Measurements from ENCODE around the gene JOSD1.

DNA sequence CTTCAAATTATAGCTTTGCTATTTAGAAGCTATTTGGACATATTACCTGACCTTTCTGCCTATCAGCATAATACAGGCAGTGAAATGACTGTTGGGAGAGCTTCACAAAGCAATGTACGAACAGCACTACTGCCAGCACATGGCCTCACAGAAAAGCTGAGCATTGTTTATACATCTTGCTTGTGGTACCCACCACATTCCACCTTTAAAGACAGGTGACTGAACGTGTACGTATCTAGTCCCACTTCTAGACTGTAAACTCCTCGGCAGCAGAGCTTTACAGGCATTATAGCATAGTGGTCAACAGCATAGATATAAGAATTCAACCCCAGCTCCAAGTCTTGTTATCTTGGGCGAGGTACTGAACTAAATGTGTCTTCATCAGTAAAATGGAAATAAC is 1.6 kb downstream of the JOSD1 start:
- TF ChIP-seq, protein P1, sequence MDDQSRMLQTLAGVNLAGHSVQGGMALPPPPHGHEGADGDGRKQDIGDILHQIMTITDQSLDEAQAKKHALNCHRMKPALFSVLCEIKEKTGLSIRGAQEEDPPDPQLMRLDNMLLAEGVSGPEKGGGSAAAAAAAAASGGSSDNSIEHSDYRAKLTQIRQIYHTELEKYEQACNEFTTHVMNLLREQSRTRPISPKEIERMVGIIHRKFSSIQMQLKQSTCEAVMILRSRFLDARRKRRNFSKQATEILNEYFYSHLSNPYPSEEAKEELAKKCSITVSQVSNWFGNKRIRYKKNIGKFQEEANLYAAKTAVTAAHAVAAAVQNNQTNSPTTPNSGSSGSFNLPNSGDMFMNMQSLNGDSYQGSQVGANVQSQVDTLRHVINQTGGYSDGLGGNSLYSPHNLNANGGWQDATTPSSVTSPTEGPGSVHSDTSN (IDR thresholded peaks at IDR 0.05; ENCODE audit: insufficient replicate concordance, low read depth, low read length) = no peak
- TF ChIP-seq HCFC1 (IDR thresholded peaks at IDR 0.05; ENCODE audit: low read length) (no peak), ZNF274 (IDR thresholded peaks at IDR 0.05; ENCODE audit: insufficient read depth, insufficient read length) (no peak), POLR2AphosphoS2 (IDR thresholded peaks at IDR 0.05; ENCODE audit: low read depth, low read length) (no peak), GABPA (IDR thresholded peaks at IDR 0.05; ENCODE audit: low read depth) (no peak), CREM (IDR thresholded peaks at IDR 0.05; ENCODE audit: low read depth) (no peak), SMC3 (IDR thresholded peaks at IDR 0.05; ENCODE audit: borderline replicate concordance, low read length) (no peak), SMAD1 (IDR thresholded peaks at IDR 0.05; ENCODE audit: low read depth, partially characterized antibody) (no peak)
- TF ChIP-seq, protein P2, sequence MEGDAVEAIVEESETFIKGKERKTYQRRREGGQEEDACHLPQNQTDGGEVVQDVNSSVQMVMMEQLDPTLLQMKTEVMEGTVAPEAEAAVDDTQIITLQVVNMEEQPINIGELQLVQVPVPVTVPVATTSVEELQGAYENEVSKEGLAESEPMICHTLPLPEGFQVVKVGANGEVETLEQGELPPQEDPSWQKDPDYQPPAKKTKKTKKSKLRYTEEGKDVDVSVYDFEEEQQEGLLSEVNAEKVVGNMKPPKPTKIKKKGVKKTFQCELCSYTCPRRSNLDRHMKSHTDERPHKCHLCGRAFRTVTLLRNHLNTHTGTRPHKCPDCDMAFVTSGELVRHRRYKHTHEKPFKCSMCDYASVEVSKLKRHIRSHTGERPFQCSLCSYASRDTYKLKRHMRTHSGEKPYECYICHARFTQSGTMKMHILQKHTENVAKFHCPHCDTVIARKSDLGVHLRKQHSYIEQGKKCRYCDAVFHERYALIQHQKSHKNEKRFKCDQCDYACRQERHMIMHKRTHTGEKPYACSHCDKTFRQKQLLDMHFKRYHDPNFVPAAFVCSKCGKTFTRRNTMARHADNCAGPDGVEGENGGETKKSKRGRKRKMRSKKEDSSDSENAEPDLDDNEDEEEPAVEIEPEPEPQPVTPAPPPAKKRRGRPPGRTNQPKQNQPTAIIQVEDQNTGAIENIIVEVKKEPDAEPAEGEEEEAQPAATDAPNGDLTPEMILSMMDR (IDR thresholded peaks at IDR 0.05 in 2 of 3, conservative IDR thresholded peaks at IDR 0.05 in 1 of 3; ENCODE audit: control insufficient read depth in 2 of 3, extremely low read depth in 1 of 3, insufficient read depth in 1 of 3, low read depth in 3 of 3, low read length in 3 of 3) = no peak
- TF ChIP-seq, protein P3, sequence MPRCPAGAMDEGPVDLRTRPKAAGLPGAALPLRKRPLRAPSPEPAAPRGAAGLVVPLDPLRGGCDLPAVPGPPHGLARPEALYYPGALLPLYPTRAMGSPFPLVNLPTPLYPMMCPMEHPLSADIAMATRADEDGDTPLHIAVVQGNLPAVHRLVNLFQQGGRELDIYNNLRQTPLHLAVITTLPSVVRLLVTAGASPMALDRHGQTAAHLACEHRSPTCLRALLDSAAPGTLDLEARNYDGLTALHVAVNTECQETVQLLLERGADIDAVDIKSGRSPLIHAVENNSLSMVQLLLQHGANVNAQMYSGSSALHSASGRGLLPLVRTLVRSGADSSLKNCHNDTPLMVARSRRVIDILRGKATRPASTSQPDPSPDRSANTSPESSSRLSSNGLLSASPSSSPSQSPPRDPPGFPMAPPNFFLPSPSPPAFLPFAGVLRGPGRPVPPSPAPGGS (IDR thresholded peaks at IDR 0.05; ENCODE audit: borderline replicate concordance, insufficient read depth, low read depth, low read length, poor library complexity, severe bottlenecking) = no peak
